ENCODE results near the gene EIF3I.

The EIF3I gene

DNA sequence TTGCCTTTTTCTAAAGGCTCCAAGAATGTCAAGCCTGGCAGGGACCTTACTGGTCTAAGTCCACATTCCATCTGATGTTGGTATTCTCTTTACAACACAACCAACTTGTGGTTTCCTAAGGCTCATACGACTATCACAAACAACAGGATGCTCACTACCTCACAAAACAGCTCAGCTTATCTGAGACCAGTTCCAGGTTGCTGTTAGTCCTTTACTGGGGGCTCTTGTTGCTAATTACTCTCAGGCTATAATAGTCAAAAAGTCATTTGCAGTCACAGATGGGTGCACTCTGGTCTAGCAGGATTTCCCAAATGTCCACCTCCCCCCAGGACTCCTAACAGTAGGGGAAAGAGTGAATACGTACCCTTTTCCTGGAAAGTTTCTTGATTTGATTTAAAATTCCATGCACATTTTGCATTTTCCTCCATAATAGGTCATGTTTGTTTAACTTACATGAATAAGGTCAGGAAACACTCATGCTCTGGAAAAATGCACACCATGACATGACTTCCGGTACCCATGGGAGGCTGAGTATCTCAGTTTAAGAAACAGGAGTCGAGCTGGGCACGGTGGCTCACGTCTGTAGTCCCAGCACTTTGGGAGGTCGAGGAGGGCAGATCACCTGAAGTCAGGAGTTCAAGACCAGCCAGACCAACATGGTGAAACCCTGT is 44.8 kb downstream of the EIF3I start:
- no peak for DNase-seq (ENCODE audit: low spot score)

DNA sequence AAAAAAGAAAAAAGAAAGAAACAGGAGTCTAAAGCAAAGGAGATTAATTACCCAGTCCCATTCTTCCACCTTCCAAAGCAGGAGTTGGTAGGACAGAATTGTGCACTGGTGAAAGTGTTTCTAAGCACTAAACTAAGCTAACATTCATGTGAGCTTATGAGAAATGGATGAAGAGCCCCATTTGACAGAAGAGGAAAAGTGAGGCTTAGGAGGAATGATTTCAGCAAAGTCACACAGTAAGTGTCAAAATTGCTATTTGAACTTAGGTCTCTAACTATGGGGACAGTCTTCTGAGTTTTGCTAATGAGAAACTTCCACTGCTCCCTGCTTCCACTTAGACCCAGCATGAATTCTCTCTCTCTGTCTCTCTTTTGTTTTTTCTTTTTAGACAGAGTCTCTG is 47.5 kb downstream of the EIF3I start:
- DNase-seq (ENCODE audit: low spot score) = no peak

DNA sequence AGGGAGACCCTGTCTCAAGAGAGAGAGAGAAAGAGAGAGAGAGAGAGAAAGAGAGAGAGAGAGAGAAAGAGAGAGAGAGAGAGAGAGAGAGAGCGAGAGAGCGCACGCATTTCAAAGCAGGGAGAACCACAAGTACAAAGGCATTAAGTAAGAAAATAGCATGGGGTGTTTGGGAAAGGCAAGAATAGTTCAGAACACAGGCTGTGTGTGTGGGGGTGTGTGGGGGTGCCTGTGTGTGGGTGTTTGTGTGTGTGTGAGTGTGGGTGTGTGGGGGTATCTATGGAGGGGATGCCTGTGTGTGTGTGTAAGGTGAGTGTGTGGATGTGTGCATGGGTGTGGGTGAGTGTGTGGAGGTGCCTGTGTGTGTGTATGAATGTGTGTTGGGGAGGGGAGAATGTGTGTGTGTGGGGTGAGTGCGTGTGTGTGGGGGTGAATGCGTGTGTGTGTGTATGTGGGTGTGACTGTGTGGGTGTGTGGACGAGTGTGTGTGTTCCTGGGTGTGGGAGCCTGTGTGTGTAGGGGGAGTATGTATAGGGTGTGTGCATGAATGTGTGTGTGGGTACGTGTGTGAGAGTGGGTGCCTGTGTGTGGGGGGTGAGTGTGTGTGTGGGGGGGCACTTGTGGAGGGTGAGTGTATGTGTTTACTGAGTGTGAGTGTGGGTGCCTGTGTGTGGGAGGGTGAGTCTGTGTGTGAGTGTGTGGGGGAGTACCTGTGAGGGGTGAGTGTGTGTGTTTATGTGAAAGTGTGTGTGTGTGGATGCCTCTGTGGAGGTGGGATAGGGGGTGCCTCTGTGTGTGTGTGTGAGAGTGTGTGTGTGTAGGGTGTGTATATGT is 50.6 kb downstream of the EIF3I start:
- DNase-seq (ENCODE audit: low spot score) = no peak

DNA sequence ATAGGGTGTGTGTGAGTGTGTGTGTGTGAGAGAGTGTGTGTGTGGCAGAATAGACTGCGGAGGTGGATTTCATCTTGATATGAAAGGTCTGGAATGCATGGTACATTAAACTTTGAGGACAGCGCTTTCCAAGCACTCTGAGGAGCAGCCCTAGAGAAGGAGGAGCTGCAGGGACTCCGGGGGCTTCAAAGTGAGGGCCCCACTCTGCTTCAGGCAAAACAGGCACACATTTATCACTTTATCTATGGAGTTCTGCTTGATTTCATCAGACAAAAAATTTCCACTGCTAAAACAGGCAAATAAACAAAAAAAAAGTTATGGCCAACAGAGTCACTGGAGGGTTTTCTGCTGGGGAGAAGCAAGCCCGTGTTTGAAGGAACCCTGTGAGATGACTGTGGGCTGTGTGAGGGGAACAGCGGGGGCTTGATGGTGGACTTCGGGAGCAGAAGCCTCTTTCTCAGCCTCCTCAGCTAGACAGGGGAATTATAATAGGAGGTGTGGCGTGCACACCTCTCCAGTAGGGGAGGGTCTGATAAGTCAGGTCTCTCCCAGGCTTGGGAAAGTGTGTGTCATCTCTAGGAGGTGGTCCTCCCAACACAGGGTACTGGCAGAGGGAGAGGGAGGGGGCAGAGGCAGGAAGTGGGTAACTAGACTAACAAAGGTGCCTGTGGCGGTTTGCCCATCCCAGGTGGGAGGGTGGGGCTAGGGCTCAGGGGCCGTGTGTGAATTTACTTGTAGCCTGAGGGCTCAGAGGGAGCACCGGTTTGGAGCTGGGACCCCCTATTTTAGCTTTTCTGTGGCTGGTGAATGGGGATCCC is 51.4 kb downstream of the EIF3I start:
- DNase-seq (ENCODE audit: low spot score) = no peak

DNA sequence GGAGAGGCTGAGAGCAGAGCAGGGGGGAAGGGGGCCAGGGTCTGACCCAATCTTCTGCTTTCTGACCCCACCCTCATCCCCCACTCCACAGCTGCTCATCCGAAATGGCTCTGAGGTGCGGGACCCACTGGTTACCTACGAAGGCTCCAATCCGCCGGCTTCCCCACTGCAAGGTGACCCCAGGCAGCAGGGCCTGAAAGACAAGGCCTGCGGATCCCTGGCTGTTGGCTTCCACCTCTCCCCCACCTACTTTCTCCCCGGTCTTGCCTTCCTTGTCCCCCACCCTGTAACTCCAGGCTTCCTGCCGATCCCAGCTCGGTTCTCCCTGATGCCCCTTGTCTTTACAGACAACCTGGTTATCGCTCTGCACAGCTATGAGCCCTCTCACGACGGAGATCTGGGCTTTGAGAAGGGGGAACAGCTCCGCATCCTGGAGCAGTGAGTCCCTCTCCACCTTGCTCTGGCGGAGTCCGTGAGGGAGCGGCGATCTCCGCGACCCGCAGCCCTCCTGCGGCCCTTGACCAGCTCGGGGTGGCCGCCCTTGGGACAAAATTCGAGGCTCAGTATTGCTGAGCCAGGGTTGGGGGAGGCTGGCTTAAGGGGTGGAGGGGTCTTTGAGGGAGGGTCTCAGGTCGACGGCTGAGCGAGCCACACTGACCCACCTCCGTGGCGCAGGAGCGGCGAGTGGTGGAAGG is 52.6 kb downstream of the EIF3I start:
- no peak for DNase-seq (ENCODE audit: low spot score)

DNA sequence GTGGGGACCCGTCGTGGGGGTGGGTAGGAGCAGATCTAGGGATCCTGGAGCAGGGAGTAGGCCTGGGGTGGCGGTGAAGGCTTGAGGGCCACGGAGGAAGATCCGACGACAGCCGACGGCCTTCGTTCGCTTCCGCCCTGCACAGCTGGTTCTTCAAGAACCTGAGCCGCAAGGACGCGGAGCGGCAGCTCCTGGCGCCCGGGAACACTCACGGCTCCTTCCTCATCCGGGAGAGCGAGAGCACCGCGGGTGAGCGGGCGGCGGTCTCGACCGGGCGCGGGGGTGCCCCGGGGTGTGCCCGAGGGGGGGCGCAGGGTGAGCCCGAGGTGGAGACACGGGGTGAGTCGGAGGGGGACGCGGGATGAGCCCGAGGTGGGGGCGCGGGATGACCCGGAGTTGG is 53.2 kb downstream of the EIF3I start:
- no peak for DNase-seq (ENCODE audit: low spot score)

DNA sequence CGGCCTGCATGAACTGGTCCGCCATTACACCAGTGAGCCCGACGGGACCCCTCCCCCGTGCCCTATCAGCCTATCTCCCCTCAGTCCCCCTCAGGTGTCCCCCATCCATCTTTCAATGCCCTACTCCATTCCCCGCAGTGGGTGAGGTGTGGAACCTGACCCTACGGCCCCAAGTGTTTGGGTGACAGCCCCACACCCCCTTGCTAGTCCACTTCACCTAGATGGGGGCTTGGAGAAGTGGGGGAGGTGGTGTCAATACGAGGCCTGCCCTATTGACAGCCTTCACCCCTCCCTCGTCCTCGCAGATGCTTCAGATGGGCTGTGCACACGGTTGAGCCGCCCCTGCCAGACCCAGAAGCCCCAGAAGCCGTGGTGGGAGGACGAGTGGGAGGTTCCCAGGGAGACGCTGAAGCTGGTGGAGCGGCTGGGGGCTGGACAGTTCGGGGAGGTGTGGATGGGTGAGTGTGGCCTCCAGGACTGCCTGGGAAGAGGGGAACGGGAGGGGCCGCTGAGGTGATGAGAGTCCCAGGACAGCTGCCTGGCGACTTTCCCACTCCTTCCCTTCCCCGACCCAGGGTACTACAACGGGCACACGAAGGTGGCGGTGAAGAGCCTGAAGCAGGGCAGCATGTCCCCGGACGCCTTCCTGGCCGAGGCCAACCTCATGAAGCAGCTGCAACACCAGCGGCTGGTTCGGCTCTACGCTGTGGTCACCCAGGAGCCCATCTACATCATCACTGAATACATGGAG is 54.0 kb downstream of the EIF3I start:
- DNase-seq (ENCODE audit: low spot score) = no peak
